NOMO-1 (cell line): ENCODE data around the gene P2RX6.
A peak's percentile ranks its signal among the peaks of the same experiment; 100 is the strongest.
"Not testable (repeated sequence)": the region's sequence is repeated elsewhere in the genome, so short reads cannot be mapped to it uniquely, and the experiment has no call there.

Experiments
- DNase-seq, 2 experiments: peaks; one replicate each; lab custom pipeline; 2025; ENCODE audit not compliant: unreplicated experiment in 2 of 2; lab: John Stamatoyannopoulos, UW

The P2RX6 gene

GRCh38 chr22:21030621-21031544 is 15.9 kb downstream of the P2RX6 start:
- DNase-seq = no peak

- DNase-seq = no peak
These were observed 16.6 kb downstream of the P2RX6 start for GRCh38 chr22:21031545-21032036.

GRCh38 chr22:21032037-21032867 is 17.3 kb downstream of the P2RX6 start, which contains the start of gene SLC7A4:
Gene SLC7A4 (minus strand): TSS chr22:21032561. CDS start chr22:21031812, 749 bp downstream.
- DNase-seq = no peak

- no peak for DNase-seq
These were observed 18.1 kb downstream of the P2RX6 start for GRCh38 chr22:21032868-21033688.

- DNase-seq = no peak
These were observed 18.9 kb downstream of the P2RX6 start for GRCh38 chr22:21033895-21034294.

- no peak for DNase-seq
These were observed 20.0 kb downstream of the P2RX6 start for GRCh38 chr22:21034989-21035388.

GRCh38 chr22:21038405-21038804 is 23.4 kb downstream of the P2RX6 start:
- no peak for DNase-seq

- not testable (repeated sequence) for DNase-seq
These were observed 24.2 kb downstream of the P2RX6 start for GRCh38 chr22:21039158-21039557.

GRCh38 chr22:21041937-21042336 is 27.0 kb downstream of the P2RX6 start:
- no peak for DNase-seq

- no peak for DNase-seq
These were observed 28.3 kb downstream of the P2RX6 start for GRCh38 chr22:21042978-21043859.

- no peak for DNase-seq
These were observed 29.0 kb downstream of the P2RX6 start for GRCh38 chr22:21043860-21044535.

- no peak for DNase-seq
These were observed 30.1 kb downstream of the P2RX6 start for GRCh38 chr22:21044931-21045584.

GRCh38 chr22:21045585-21046294 is 30.8 kb downstream of the P2RX6 start, which contains the start of gene LRRC74B:
Gene LRRC74B (plus strand): TSS chr22:21045946. CDS start chr22:21045987, 41 bp downstream.
- DNase-seq = peak; percentile 77 to 78

GRCh38 chr22:21047035-21047661 is 32.2 kb downstream of the P2RX6 start:
- DNase-seq = no peak

- no peak for DNase-seq
These were observed 32.8 kb downstream of the P2RX6 start for GRCh38 chr22:21047730-21048129.

GRCh38 chr22:21048448-21048847 is 33.5 kb downstream of the P2RX6 start:
- DNase-seq = not testable (repeated sequence)

- not testable (repeated sequence) for DNase-seq
These were observed 34.0 kb downstream of the P2RX6 start for GRCh38 chr22:21048965-21049364.
